GM12891 (cell line): Measurements from ENCODE around the gene GPRIN3.

Source experiments
- DNase-seq: peaks from one replicate; pipeline ENCODE4 v3.0.0; 2011; ENCODE audit warnings: low spot score; ENCODE audit not compliant: insufficient read length
- FAIRE-seq: peaks from 2 replicates; lab custom pipeline; 2011; peaks lifted over from hg19 to GRCh38; lab: Jason Lieb, UNC
- PAX5 ChIP-seq: IDR thresholded peaks from 2 replicates; pipeline ENCODE4 v1.6.1; 2011; ENCODE audit warnings: low read length, moderate library complexity, mild to moderate bottlenecking; ENCODE audit not compliant: insufficient read depth, severe bottlenecking
- POLR2A ChIP-seq: IDR thresholded peaks from 2 replicates; pipeline ENCODE4 v1.6.1; 2011; ENCODE audit warnings: low read depth, low read length, control low read depth
- POLR2AphosphoS5 ChIP-seq: IDR thresholded peaks from 2 replicates; pipeline ENCODE4 v1.6.1; 2011; ENCODE audit warnings: low read depth, low read length, control low read depth
- POU2F2 ChIP-seq: IDR thresholded peaks from 2 replicates; pipeline ENCODE4 v1.6.1; 2011; ENCODE audit warnings: low read depth, mild to moderate bottlenecking, control low read depth, low read length, moderate library complexity
- SPI1 ChIP-seq: IDR thresholded peaks from 2 replicates; pipeline ENCODE4 v1.6.1; 2011; ENCODE audit warnings: low read depth, low read length, control low read depth
- TAF1 ChIP-seq: IDR thresholded peaks from 2 replicates; pipeline ENCODE4 v1.6.1; 2011; ENCODE audit warnings: low read depth, low read length, control low read depth

Gene GPRIN3

GRCh38 chr4:89279385-89279784 is 28.2 kb downstream of the GPRIN3 start:
- TF ChIP-seq PAX5 (no peak), SPI1 (no peak), POLR2A (no peak), POLR2AphosphoS5 (no peak), POU2F2 (no peak), TAF1 (no peak)
- no peak for DNase-seq
- FAIRE-seq: no peak

GRCh38 chr4:89277412-89277811 is 30.2 kb downstream of the GPRIN3 start:
- DNase-seq: no peak
- FAIRE-seq: no peak
- no peak for TF ChIP-seq PAX5

- DNase-seq (no peak), FAIRE-seq (no peak)
- TF ChIP-seq POLR2A (no peak), TAF1 (no peak), SPI1 (no peak), POU2F2 (no peak)
These were observed 31.3 kb downstream of the GPRIN3 start for GRCh38 chr4:89276296-89276695.

GRCh38 chr4:89275587-89275986 is 32.0 kb downstream of the GPRIN3 start:
- TF ChIP-seq POLR2AphosphoS5 (no peak), SPI1 (no peak), POU2F2 (no peak), PAX5 (no peak), POLR2A (no peak), TAF1 (no peak)
- DNase-seq (no peak), FAIRE-seq (no peak)

- DNase-seq (no peak), FAIRE-seq (no peak)
- TF ChIP-seq SPI1 (no peak), POLR2AphosphoS5 (no peak), POLR2A (no peak), PAX5 (no peak), TAF1 (no peak)
These were observed 33.9 kb downstream of the GPRIN3 start for GRCh38 chr4:89273741-89274141.

GRCh38 chr4:89270792-89271191 is 36.8 kb downstream of the GPRIN3 start:
- no peak for FAIRE-seq
- DNase-seq: no peak
- TF ChIP-seq POLR2A: no peak

GRCh38 chr4:89269121-89269666 is 38.4 kb downstream of the GPRIN3 start:
- FAIRE-seq (no peak), DNase-seq (no peak)
- TF ChIP-seq POLR2A: no peak
- TF ChIP-seq PAX5: no peak
- TF ChIP-seq SPI1: no peak
- TF ChIP-seq TAF1: no peak
- TF ChIP-seq POLR2AphosphoS5: no peak

GRCh38 chr4:89268679-89269078 is 38.9 kb downstream of the GPRIN3 start:
- DNase-seq: no peak
- FAIRE-seq: no peak
- TF ChIP-seq POU2F2 (no peak), POLR2A (no peak), POLR2AphosphoS5 (no peak), PAX5 (no peak), TAF1 (no peak), SPI1 (no peak)

- TF ChIP-seq POLR2A (no peak), SPI1 (no peak), TAF1 (no peak), POLR2AphosphoS5 (no peak), PAX5 (no peak), POU2F2 (no peak)
- DNase-seq: no peak
- no peak for FAIRE-seq
These were observed 39.8 kb downstream of the GPRIN3 start for GRCh38 chr4:89267846-89268245.

GRCh38 chr4:89267392-89267791 is 40.2 kb downstream of the GPRIN3 start:
- DNase-seq: no peak
- FAIRE-seq: no peak

More at GRCh38 chr4:89267392-89267791, 40.2 kb downstream of the GPRIN3 start:
- TF ChIP-seq PAX5 (no peak), POLR2AphosphoS5 (no peak), POLR2A (no peak), POU2F2 (no peak), TAF1 (no peak), SPI1 (no peak)
